GM18526 (cell line): ENCODE results near the gene TJP3.

Source experiments
- POLR2A ChIP-seq: IDR thresholded peaks from 3 replicates; pipeline ENCODE4 v1.6.1; 2011; ENCODE audit not compliant: insufficient read length; ENCODE audit errors: extremely low read depth

The TJP3 gene

DNA sequence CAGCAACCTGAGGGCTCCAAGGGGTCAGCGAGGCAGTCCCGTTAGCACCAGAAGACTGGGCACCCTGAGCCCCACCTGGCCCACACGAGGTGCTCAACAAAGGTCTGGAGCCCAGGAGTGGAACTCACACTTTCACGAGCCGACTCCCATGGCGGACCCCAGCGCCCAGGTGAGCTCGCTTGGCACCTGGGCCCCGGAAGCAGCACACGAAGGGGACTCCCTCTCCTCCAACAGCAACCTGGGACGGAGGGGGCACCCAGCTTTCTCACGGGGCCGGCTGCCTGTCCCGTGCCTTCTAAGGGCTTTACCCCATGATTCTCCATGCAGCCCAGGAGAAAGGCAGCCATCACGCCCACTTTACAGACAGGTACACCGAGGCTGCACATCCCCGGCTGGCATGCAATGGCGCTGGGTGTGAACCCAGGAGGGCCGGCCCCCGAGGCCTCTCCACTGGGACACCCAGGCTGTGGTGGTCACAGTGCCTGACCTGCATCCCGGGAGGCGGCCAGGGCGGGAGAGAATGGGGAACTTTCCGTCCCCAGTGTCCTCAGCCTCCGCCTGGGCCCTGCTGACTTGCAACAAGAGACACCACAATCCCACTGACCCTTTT lies 13.0 kb upstream of the TJP3 start:
- no peak for TF ChIP-seq POLR2A

DNA sequence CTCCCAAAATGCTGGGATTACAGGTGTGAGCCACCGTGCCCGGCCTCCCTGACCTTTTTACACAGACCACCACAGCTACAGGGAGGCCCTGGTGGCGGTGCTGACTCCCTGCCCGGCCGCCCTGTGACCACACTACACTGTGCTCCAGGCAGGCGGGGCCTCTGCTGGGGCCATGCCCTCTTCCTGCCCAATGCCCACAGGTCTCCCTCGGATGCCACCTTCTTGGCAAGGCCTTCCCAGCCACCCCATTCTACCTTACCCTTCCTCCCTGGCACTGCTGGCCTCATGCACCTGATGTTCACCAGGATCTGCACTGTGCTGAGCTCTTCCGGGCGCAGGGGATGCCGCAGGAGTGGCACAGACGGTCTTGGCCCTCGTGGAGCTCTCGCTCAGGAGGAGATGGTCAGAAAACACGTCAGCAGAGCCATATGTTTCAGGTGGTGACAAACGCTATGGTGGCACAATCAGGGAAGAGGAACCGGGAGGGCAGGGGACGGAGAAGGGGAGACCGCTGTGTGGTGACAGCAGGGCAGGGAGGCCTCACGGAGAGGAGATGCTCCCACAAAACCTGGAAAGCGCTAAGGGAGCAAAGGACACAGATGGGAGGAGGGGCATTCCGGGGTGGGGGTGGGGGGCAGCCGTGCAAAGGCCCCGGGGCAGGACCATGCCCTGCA lies 12.1 kb upstream of the TJP3 start:
- TF ChIP-seq POLR2A: no peak

DNA sequence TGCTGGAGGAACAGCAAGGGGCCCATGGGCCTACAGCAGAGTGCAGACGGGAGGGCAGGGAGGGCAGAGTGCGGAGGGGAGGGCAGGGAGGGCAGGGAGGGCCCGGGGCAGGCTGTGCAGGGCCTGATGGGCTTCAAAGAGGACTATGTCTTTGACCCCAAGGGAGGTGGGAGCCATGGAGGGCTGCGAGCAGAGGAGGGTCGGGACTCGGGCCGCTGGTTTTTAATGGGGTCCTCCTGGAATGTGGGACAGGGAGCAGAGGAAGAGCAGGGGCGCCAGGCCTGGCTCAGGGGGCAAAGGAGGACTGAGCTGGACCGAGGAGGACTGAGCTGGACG lies 11.6 kb upstream of the TJP3 start:
- TF ChIP-seq POLR2A: no peak

DNA sequence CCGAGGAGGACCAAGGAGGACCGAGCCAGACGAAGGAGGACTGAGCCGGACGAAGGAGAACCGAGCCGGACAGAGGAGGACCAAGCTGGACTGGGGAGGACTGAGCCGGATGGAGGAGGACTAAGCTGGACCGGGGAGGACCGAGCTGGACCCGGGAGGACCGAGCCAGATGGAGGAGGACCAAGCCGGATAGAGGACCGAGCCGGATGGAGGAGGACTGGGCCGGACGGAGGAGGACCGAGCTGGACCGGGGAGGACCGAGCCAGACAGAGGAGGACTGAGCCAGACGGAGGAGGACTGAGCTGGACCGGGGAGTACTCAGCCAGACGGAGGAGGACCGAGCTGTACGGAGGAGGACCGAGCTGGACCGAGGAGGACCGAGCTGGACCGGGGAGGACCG lies 11.1 kb upstream of the TJP3 start:
- no peak for TF ChIP-seq POLR2A

DNA sequence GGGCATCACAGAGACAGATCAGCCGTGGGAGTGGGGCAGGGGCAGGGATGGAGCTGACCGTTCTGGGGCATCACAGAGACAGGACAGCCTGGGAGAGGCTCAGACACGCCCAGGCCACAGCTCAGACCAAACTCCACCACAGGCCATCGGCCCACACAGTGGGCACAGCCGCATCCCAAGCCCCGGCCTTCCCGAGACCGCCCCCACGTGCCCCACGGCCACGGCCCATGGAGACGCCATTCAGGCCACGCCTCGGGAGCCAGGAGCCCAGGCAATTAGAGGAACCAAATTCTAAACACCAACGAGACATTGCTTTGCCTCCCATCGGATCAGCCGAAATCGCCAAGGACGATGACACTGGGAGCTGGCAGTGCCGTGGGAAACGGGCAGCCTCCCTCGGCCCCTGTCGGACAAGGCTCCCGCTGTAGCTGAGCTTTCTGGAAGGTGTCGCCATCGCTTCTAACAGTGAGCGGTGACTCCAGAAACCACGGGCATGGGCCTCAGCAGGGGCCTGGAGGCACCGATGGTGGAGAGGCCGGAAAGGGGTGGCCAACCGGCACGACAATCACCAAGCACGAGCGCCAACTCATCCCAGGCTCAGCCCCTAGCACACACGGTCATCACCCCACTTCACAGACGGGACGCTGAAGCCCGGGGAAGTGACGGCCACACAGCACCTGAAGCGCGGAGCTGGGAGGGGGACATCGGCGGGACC lies 10.4 kb upstream of the TJP3 start:
- no peak for TF ChIP-seq POLR2A

DNA sequence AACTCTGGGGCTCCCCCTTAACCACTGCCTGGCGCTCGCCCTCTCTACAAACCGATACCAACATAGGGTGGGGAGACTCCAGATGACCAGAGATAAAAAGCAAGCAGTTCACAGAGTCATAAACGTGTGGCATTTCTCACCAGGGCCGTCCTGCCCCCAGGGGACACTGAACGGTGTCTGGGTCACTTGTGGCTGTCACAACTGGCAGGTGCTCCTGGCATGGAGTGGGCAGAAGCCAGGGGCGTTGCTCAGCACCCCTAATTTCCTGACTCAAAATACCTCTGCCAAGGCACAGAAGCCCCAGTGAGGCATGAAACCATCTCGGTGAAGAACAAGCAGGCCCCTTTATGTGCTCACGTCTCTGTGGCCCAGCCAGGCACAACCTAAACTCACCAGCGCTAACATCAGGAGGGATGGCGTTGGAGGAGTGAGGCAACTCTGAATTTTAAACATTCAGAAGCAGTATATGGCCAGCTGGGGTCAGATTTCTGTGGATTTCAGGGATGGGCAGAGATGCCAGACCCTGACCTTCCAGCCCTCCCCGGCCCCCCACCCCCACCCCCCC lies 9.7 kb upstream of the TJP3 start:
- no peak for TF ChIP-seq POLR2A

DNA sequence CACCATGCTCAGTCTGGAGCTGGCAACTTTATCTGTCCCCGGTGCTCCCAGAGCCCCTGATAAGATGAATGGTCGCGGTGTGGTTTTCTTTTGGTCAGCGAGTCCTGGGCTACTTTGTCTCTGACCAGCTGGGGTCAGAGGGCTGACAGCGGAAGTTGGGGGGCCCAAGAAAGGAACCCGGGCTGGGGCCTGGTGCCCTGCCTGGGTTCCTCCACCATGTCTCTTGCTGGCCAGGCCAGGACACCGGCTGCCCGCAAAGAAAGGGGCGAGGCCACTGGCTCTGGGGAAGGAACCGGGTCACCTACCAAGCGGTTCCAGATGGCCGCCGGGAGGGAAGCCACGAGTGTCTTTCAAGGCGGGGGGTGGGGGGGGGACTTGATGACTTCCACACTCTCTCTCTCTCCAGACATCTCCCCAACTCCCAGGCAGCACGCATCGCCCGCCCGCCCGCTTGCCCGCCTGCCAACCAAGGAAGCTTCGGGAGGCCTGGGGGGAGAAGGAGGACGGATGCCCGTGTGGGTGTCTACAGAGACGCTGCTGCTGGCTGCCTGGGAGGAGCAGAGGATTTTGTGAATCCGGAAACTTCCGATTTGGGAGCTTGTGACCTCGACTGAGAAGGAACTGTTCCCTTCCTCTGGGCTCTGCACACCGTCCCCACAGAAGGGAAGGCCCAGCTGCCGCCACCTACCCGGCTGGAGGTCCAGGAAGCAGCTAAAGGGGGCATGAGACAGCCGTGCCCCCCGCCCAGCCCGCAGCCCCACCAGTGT lies 9.0 kb upstream of the TJP3 start:
- no peak for TF ChIP-seq POLR2A

DNA sequence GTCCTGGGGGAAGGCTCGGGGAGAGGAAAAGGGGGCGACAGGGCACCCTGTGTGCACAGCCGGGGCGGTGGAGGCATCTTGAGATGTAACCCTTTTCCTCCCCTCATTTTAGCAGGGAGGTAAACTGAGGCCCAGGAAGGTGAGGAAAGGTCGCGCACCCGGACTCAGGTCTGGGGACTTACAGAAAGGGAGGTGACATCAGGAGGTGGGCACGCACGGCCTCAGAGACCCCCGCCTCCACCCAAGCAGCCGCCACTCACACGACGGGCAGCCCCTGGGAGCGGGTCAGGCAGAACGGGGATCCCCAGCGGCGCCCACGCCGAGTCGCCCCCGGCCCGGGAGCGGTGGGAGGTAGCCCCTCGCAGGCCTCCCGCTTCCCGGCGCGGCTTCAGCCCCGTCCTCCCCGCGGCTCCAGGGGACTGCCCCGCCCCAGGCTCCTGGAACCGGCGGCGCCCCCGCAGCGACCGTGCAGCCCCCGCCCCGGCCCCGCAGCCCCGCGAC lies 8.4 kb upstream of the TJP3 start:
- no peak for TF ChIP-seq POLR2A

DNA sequence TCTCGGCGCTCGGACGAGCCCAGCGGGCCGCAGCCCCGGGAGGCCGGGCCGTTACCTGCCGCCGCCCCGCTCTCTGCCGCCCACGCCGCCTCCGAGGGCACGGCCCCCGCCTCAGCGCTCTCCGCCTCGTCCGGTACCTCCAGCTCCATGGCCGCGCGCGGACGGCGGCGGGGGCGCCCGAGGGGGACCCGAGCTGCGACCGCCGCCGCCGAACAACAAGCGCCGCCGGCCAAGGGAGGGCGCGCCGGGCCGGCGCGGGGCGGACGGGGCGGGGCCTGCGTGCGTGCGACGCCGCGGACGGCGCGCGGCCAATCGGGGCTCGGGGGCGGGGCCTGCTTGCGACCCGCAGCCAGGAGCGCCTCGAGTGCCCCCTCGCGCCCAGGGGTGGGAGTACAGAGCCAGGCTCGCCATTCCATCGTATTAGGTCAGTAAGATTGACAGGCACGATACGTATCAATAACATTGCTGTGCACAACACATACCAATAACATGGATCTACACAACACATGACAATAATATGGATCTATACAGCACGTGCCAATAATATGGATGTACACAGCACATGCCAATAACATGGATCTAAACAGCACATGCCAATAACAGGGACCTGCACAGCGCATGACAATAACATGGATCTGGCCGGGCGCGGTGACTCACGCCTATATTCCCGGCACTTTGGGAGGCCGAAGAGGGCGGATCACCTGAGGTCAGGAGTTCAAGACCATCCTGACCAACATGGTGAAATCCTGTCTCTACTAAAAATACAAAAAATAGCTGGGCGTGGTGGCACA lies 7.7 kb upstream of the TJP3 start, which contains the start of gene PIP5K1C:
TSS of gene PIP5K1C (minus strand) at position 227 of the 791 bp plus-strand sequence. CDS start at position 149, 78 bp downstream.
- TF ChIP-seq POLR2A: peak; percentile 47

DNA sequence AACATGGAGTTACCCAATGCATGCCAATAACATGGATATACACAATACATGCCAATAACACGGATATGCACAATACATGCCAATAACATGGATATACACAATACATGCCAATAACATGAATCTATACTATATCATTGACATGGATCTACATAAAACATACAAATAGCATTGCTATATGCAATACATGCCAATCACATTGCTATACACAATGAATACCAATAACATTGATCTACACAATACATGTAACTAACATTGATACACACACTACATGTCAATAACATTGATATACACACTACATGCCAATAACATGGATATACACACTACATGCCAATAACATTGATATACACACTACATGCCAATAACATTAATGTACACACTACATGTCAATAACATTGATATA lies 7.0 kb upstream of the TJP3 start:
- no peak for TF ChIP-seq POLR2A

DNA sequence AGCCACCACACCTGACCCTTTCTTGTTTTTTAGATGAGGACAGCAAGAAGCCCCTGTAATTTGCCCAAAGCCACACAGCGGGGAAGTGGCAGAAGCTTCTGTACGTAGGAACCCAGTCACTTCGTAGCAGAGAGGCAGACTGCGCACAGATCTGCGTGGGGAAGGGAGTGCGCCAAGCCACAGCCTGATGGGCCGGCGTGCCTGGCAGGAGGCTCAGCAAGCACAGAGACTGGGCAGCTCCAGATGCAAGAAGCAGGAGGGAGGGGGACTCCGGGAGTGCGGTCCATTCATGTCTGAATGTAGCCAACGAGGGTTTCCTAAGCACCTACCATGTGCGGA lies 347 bp upstream of the TJP3 start:
- no peak for TF ChIP-seq POLR2A

DNA sequence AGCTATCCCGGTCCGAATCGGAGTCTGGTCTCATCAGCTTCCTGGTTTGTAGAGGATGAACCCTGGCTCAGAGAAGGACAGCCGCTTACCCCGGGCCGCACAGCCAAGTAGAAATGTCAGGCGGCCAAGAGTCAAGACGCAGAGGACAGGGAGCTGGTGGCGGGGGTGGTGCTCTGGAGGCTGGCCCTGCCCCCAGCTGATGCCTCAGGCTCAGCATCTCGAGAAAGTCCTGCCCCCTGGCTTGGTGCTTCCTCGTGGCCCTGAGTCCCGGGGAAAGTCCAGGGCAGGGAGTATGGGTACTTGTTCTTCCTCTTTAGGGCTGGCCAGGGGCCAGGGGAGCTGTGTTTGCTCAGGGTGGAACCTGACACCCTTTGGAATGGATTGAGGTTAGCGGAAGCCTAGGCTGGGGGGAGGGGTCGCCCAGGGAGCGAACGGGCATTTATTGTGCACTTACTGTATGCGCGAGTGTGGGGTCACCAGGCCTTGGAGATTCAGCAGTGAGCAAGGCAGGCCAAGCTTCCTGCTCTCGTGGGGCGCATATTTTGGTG lies 2.2 kb downstream of the TJP3 start:
- TF ChIP-seq POLR2A: no peak

DNA sequence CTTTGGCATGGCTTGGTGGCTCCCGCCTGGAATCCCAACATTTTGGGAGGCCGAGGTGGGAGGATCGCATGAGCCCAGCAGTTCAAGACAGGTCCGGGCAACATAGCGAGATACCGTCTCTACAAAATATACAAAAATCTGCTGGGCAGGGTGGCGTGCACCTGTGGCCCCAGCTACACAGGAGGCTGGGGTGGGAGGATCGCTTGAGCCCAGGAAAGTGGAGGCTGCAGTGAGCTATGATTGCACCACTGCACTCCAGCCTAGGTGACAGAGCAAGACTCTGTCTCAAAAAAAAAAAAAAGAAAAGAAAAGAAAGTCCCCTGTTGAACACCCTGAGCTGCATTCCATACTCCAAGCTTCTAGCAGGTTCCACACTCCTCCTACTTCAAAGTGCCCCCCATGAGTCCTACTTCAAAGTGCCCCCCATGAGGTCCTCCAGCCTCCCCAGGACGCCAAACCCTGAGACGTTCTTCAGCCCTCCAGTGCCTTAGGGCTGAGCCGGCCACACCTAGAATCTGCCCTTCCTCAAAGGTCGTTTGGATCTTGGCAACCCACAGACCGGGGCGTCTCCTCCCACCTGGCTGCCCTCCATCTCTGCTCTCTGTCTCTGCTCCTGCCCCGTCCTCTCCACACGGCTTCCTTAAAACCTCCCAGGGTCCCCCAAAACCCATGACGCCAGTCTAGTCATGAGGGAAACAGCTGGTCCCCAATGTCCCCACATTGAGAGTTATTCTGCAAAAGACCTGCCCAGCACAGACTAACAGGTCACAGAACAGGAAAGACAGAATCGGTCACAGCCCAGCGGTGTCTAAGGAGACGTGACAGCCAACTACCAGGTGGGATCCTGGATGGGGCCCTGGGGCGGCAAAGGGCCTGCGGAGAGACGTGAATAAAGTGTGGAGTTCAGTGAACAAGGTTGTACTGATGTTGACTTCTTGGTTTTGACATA lies 4.8 kb downstream of the TJP3 start:
- TF ChIP-seq POLR2A: no peak
